Measurements from ENCODE around the gene DNAL4. TPM values are rescaled to one million over a fixed set of nuclear protein-coding genes. Genes with fewer than 3 reads are reported as not detected.

Gene DNAL4
- total RNA-seq, 1 experiment from 2014 or later, result 8.3 TPM

DNA sequence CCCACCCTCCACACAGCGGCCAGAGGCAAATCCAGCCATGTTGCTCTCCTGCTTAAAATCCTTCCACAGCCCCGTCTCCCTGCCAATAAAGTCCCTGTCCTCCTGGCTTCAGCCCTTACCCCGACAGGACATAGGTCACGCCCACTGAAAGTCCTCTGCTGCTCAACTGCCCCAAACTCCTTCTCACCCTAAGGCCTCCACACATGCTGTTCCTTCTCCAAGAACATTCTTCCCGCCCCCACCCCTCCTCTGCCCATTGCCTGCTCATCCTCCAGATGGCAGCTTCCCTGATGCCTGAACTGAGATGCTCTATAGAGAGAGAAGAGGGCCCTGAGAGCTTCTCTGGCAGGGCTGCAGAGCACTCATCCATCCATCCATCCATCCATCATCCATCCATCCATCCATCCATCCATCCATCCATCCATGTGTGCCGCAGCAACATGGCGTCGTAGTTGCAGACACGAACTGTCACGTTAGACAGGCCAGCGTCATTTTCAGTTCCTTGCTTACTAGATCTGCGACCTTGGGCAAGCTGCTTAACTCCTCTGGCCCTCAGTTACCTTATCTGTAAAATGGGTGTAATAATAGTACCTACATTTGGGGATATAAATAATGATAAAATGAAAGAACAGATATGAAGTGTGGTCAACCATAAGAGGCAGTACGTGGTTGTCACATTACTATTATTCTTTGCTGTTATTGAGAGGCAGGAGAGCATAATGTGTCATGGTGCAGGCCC lies 40.4 kb upstream of the DNAL4 start:
- H3K4ac ChIP-seq (ENCODE audit: low read depth, low read length), result no peak overlapping the region
- H3K9ac ChIP-seq (ENCODE audit: extremely low read depth, insufficient read length, low read length), result no peak overlapping the region
- no peak overlapping the region for H3K27ac ChIP-seq (ENCODE audit: insufficient read length, low read depth, low read length)
- no peak overlapping the region for H2AK5ac ChIP-seq (ENCODE audit: insufficient read length, low read length)
- H3K4me2 ChIP-seq (ENCODE audit: insufficient read depth, insufficient read length, low read length), result no peak overlapping the region
- H3K27me3 Mint-ChIP-seq (ENCODE audit: low read depth), result peaks cover 11% of the 10 kb centered on the region
- H3K79me1 ChIP-seq (ENCODE audit: insufficient read depth, low read depth, low read length, poor library complexity, severe bottlenecking), result no peaks in the 10 kb centered on the region
- no peak overlapping the region for H3K23ac ChIP-seq (ENCODE audit: insufficient read length, low read depth, low read length)
- H3T11ph ChIP-seq (ENCODE audit: low read length), result no peak overlapping the region
- H2BK5ac ChIP-seq (ENCODE audit: insufficient read length, low read length), result no peak overlapping the region
- no peaks in the 10 kb centered on the region for H3K36me3 Mint-ChIP-seq (ENCODE audit: insufficient read depth in 1 of 3, low read depth in 3 of 3)
- H4K8ac ChIP-seq (replicated peaks; ENCODE audit: insufficient read length, low read depth, low read length), result no peak overlapping the region
- WGBS (ENCODE audit: extremely low coverage, insufficient read length, low lambda C conversion rate), result no CpG with 5 or more reads among the region's 13 CpGs
- no peak overlapping the region for H2BK120ac ChIP-seq (ENCODE audit: low read depth, low read length, poor library complexity, severe bottlenecking)
- H3K9me3 ChIP-seq (ENCODE audit: control insufficient read depth, low read depth, low read length), result no peaks in the 10 kb centered on the region
- H4K20me1 ChIP-seq (ENCODE audit: control insufficient read depth, insufficient read depth, insufficient read length), result no peaks in the 10 kb centered on the region
- no peaks in the 10 kb centered on the region for H3K27me3 ChIP-seq (ENCODE audit: insufficient read depth, low read length)
- peaks cover 2% of the 10 kb centered on the region; the same call in 1 of the 2 replicates for H3K79me2 ChIP-seq (ENCODE audit: insufficient read depth, low read length)
- H2BK15ac ChIP-seq (ENCODE audit: low read depth, low read length), result no peak overlapping the region
- no peak for DNase-seq
- no peak overlapping the region for H2BK20ac ChIP-seq (ENCODE audit: low read depth, low read length, poor library complexity, severe bottlenecking)
- H3K4me3 Mint-ChIP-seq, result no peak overlapping the region
- 0 out of 7 replicates have a peak overlapping the region, but pooled peaks of 1 of the 3 experiments have one; percentile 58 for H3K27ac Mint-ChIP-seq
- no peak overlapping the region for H4K5ac ChIP-seq (ENCODE audit: insufficient read length, low read depth, low read length)
- H3K18ac ChIP-seq (ENCODE audit: insufficient read length, low read depth, low read length), result no peak overlapping the region
- H4K91ac ChIP-seq (ENCODE audit: insufficient read length, low read depth, low read length), result no peak overlapping the region
- TF ChIP-seq, protein P1, sequence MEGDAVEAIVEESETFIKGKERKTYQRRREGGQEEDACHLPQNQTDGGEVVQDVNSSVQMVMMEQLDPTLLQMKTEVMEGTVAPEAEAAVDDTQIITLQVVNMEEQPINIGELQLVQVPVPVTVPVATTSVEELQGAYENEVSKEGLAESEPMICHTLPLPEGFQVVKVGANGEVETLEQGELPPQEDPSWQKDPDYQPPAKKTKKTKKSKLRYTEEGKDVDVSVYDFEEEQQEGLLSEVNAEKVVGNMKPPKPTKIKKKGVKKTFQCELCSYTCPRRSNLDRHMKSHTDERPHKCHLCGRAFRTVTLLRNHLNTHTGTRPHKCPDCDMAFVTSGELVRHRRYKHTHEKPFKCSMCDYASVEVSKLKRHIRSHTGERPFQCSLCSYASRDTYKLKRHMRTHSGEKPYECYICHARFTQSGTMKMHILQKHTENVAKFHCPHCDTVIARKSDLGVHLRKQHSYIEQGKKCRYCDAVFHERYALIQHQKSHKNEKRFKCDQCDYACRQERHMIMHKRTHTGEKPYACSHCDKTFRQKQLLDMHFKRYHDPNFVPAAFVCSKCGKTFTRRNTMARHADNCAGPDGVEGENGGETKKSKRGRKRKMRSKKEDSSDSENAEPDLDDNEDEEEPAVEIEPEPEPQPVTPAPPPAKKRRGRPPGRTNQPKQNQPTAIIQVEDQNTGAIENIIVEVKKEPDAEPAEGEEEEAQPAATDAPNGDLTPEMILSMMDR (conservative IDR thresholded peaks at IDR 0.05), result no peak
- no peak overlapping the region for H2BK12ac ChIP-seq (ENCODE audit: insufficient read length, low read depth, low read length)
- H3K9me3 Mint-ChIP-seq, result no peaks in the 10 kb centered on the region
- H3K4me1 Mint-ChIP-seq, result peaks cover 37 to 39% of the 10 kb centered on the region in 2 experiments
- H3K4me1 ChIP-seq (ENCODE audit: insufficient read depth, low read length), result peaks cover 10% of the 10 kb centered on the region; the same call in 1 of the 2 replicates
- no peaks in the 10 kb centered on the region for H3K23me2 ChIP-seq (ENCODE audit: insufficient read length, low read depth, low read length, poor library complexity, severe bottlenecking)
- H2AFZ ChIP-seq (ENCODE audit: low read length), result no peak overlapping the region
- H3K14ac ChIP-seq (ENCODE audit: insufficient read depth, low read length), result no peak overlapping the region
- no peak overlapping the region for H3K56ac ChIP-seq (ENCODE audit: insufficient read length, low read depth, low read length)
